Esophagus squamous epithelium (tissue), 5 donors: ENCODE results near the gene WRAP53. TPM values are rescaled to one million over a fixed set of nuclear protein-coding genes. Genes with fewer than 3 reads are reported as not detected.

Experiments
- DNase-seq: peaks from one replicate; lab custom pipeline; 2025; lab: John Stamatoyannopoulos, UW
- H3K27ac ChIP-seq, 4 donors: fragments of 200-600 bp; sonication (generic); one replicate each; pipeline ENCODE4 v1.5.1; 2016 to 2019; ENCODE audit warnings: mild to moderate bottlenecking in 1 of 4
- H3K27me3 ChIP-seq, 4 donors: fragments of 200-600 bp; sonication (generic); 1 replicate in 3 of 4; 2 replicates in 1 of 4; pipeline versions ENCODE4 v1.5.1 to v1.6.0; 2017 to 2021; ENCODE audit warnings: antibody characterized with exemption in 1 of 4
- H3K36me3 ChIP-seq, 3 donors: fragments of 200-600 bp; sonication (generic); one replicate each; pipeline ENCODE4 v1.5.1; 2016 to 2019
- H3K4me1 ChIP-seq, 3 donors: fragments of 200-600 bp; sonication (generic); one replicate each; pipeline ENCODE4 v1.5.1; 2017 to 2019
- H3K4me3 ChIP-seq, 4 donors: fragments of 200-600 bp; sonication (generic); 1 replicate in 3 of 4; 2 replicates in 1 of 4; pipeline ENCODE4 v1.5.1; 2016 to 2019; ENCODE audit warnings: mild to moderate bottlenecking in 2 of 4, moderate library complexity in 1 of 4
- H3K9me3 ChIP-seq, 3 donors: fragments of 200-600 bp; sonication (generic); one replicate each; pipeline ENCODE4 v1.5.1; 2016 to 2019
- POLR2A ChIP-seq, 4 donors: fragments of 450-650 bp; IDR thresholded peaks; one replicate each; pipeline ENCODE4 v1.6.1; 2017; ENCODE audit warnings: antibody characterized with exemption in 4 of 4, mild to moderate bottlenecking in 4 of 4, moderate library complexity in 3 of 4
- WGBS, 2 donors: methylation state at CpG; one replicate each; pipeline ENCODE4 v1.1.5; 2018; 5-methylcytosine and 5-hydroxymethylcytosine counted together
- intact Hi-C: fragments of 100-400 bp; cut with DNase I; formaldehyde crosslinking; loops from one replicate; pipeline ENCODE4 v1.15.0; 2022
- total RNA-seq, 4 donors: library from RNA; depleted of rRNA; stranded (reverse); fragments of >200 nt; gene quantifications; one replicate each; pipeline ENCODE4 v1.1.0, GENCODE V29; 2016
- TF ChIP-seq, protein P1 (sequence below), 6 experiments: fragments of 450-650 bp in 4 of 6; fragments of 200-600 bp in 2 of 6; sonication (generic) in 2 of 6; IDR thresholded peaks; one replicate each; pipeline ENCODE4 v1.5.1; 2016 to 2019; ENCODE audit warnings: antibody characterized with exemption in 6 of 6, mild to moderate bottlenecking in 4 of 6, moderate library complexity in 4 of 6
- donor health status: DM: yes; HTN: yes; CAD: no.

WRAP53 gene
- total RNA-seq, 4 donors from 2014 or later, result 3.5 to 6.0 (median 3.8) TPM

DNA sequence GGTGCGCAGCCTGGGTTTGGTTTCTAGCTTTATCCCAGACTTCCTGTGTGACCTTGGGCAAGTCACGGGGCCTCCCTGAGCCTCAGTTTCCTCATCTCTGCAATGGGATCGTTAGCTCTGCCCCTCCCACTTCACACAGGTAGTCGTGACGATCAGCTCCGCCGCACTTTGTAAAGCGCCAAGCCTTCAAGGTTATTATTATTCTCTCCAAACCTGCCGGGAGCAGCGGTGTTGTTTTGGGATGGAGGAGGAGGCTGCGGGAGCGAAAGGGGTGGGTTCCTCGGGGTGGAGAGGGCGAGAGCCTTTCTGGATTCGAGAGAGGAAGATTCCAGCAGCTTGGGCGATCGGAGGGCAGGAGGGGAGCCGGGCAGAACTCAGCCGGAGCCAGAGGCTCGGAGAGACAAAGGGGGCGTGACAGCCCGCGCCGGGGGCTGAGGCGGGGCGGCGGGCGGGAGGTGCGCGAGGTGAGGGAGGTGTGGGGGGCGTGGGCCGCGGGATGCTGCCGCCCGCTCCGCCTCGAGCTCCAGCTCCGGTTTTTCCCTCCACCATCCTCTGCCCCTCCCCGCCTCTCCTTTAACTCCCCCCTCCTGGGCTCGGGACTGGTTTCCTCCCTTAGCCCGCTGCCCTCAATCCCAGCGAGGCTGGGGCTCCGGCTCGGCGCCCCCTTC, 16.5 kb downstream of the WRAP53 start, which contains the start of gene EFNB3:
Gene EFNB3 (plus strand): TSS at position 602 of the 668 bp plus-strand sequence. CDS start 397 bp downstream, outside the sequence.
- Histone ChIP-seq H3K9me3 (no peaks in the 10 kb centered on the region), H3K4me1 (peaks cover 19 to 28% (median 20%) of the 10 kb centered on the region in 3 donors), H3K4me3 (peak within 1 kb of the TSS; percentile 28 to 69 (median 43)), H3K36me3 (peaks cover 0 to 27% (median 7%) of the 10 kb centered on the region in 3 donors), H3K27ac (no peak within 1 kb of the TSS), H3K27me3 (peaks cover 0 to 76% (median 10%) of the 10 kb centered on the region in 4 donors)
- DNase-seq, result no peak
- TF ChIP-seq POLR2A (IDR thresholded peaks at IDR 0.05), result no peak
- TF ChIP-seq, protein P1, sequence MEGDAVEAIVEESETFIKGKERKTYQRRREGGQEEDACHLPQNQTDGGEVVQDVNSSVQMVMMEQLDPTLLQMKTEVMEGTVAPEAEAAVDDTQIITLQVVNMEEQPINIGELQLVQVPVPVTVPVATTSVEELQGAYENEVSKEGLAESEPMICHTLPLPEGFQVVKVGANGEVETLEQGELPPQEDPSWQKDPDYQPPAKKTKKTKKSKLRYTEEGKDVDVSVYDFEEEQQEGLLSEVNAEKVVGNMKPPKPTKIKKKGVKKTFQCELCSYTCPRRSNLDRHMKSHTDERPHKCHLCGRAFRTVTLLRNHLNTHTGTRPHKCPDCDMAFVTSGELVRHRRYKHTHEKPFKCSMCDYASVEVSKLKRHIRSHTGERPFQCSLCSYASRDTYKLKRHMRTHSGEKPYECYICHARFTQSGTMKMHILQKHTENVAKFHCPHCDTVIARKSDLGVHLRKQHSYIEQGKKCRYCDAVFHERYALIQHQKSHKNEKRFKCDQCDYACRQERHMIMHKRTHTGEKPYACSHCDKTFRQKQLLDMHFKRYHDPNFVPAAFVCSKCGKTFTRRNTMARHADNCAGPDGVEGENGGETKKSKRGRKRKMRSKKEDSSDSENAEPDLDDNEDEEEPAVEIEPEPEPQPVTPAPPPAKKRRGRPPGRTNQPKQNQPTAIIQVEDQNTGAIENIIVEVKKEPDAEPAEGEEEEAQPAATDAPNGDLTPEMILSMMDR (IDR thresholded peaks at IDR 0.05), result no peak
- intact Hi-C loops, result no loop called here
- WGBS, 2 donors, result 0 to 2% methylated on average over 1 to 24 of the region's 45 CpGs

DNA sequence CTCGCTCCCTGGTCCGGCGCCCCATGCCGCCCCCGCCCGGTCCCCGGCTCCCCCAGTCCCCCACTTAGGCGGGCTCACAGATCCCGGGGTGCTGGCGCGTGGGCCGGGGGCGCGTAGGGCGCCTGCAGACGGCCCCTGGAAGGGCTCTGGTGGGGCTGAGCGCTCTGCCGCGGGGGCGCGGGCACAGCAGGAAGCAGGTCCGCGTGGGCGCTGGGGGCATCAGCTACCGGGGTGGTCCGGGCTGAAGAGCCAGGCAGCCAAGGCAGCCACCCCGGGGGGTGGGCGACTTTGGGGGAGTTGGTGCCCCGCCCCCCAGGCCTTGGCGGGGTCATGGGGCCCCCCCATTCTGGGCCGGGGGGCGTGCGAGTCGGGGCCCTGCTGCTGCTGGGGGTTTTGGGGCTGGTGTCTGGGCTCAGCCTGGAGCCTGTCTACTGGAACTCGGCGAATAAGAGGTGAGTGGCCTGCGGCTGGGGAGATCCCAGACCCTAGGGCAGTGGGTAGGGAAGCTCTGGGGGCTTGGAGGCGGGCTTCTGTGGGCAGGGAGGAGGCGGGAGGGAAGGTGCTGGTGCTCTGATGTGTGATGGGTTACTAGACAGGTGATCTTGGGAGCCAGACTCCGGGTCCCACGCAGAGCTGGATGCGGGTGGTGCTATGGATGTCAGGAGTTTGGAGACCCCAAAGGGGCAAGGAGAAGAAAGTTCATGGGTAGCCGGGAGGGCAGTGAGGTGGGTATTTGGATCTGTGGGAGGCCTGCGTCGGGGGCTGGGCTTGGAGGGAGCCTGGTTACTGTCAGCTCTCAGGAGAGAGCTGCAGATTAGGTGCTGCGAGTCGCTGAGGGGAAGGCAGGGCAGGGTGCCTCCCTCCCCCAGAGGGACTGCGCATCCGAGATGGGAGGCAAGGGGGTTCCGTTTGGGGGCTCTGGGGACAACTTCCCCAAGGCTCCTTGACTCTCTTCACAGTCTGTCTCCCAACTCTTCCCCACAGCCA, 17.3 kb downstream of the WRAP53 start:
- WGBS, 2 donors, result 10 to 13% methylated on average over 8 to 9 of the region's 50 CpGs
- Histone ChIP-seq H3K4me3 (peak overlapping the region; percentile 28 to 69 (median 43)), H3K27me3 (peaks cover 0 to 84% (median 10%) of the 10 kb centered on the region in 4 donors), H3K4me1 (peaks cover 19 to 28% (median 20%) of the 10 kb centered on the region in 3 donors), H3K27ac (no peak overlapping the region), H3K9me3 (no peaks in the 10 kb centered on the region), H3K36me3 (peaks cover 0 to 25% (median 7%) of the 10 kb centered on the region in 3 donors)
- intact Hi-C loops, result no loop called here
- TF ChIP-seq, protein P1 (IDR thresholded peaks at IDR 0.05), result no peak
- no peak for TF ChIP-seq POLR2A (IDR thresholded peaks at IDR 0.05)
- no peak for DNase-seq

DNA sequence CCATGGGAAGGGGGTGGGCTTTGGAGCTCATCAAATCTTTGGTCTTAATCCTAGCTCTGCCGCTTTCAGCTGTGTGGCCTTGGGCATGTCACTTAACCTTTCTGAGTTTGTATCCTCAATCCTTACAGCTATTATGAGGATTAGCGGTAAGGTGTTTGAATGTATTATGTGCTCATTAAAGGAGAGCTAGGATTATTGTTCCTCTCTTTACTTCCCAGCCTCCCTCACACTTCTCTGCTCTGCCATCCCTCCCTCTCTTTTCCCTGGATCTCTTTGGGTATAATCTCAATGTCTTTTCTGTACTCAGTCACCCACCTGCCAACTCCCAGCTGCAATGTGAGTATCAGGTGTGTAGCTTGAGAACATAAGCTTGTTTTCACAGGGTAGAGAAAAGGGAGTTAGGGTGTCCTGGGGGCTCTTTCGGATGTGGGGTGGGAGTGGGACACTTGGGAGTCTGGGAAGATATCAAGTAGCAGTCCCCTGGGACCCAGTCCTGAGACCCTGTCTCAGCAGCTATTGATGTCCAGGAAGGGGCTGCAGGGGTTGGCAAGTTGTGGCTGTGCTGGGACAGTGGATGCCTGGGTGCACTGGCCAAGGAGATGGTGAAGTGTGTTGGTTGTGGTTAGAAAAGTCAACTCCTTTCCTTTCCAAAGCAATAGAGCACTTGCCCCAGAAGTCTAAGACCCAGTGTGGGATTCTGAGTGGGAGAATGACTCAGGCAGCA, 18.5 kb downstream of the WRAP53 start:
- H3K36me3 ChIP-seq, result peaks cover 0 to 13% (median 0%) of the 10 kb centered on the region in 3 donors
- H3K9me3 ChIP-seq, result no peaks in the 10 kb centered on the region
- no peak for DNase-seq
- H3K27ac ChIP-seq, result no peak overlapping the region
- TF ChIP-seq, protein P1 (IDR thresholded peaks at IDR 0.05), result no peak
- no peak for TF ChIP-seq POLR2A (IDR thresholded peaks at IDR 0.05)
- intact Hi-C loops, result no loop called here
- WGBS, 2 donors, result 89% methylated on average over 3 of the region's 3 CpGs
- H3K4me3 ChIP-seq, result no peak overlapping the region
- H3K27me3 ChIP-seq, result peaks cover 0 to 96% (median 10%) of the 10 kb centered on the region in 4 donors
- H3K4me1 ChIP-seq, result peaks cover 19 to 28% (median 20%) of the 10 kb centered on the region in 3 donors

DNA sequence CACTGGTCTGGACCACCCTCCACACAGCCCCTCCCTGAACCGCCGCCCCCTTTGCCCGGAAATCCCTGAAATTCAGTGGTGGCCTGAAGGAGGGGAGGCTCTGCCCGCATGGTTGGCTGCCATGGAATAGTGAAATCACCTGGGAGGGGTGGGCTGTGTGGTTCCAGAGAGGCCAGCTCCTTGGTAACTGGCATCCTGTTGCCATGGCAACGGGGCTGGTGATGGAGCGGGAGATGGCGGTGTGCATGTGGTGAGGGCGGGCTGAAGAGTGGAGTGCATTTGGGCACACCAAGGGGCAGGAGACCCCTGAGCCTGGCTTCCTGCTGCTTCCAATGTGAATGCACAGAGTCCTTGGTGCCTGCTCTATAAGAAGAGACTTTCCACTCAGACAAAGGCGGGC, 19.2 kb downstream of the WRAP53 start:
- no peaks in the 10 kb centered on the region for H3K9me3 ChIP-seq
- no peak for TF ChIP-seq POLR2A (IDR thresholded peaks at IDR 0.05)
- TF ChIP-seq, protein P1 (IDR thresholded peaks at IDR 0.05), result no peak
- no peak overlapping the region for H3K27ac ChIP-seq
- 84 to 87% methylated on average over 5 to 6 of the region's 9 CpGs for WGBS, 2 donors
- no peak overlapping the region for H3K4me3 ChIP-seq
- peaks cover 0 to 7% (median 0%) of the 10 kb centered on the region in 3 donors for H3K36me3 ChIP-seq
- peaks cover 0 to 100% (median 14%) of the 10 kb centered on the region in 4 donors for H3K27me3 ChIP-seq
- H3K4me1 ChIP-seq, result peaks cover 19 to 28% (median 20%) of the 10 kb centered on the region in 3 donors
- DNase-seq, result no peak
- intact Hi-C loops, result no loop called here
